HAP-1 (cell line): Measurements from ENCODE around the gene FHIT.

Source experiments
- DNase-seq, 2 experiments: peaks; one replicate each; pipeline ENCODE4 v3.0.0-alpha.2; 2016 to 2020; ENCODE audit warnings: low spot score in 2 of 2
- H3K27me3 ChIP-seq: fragments of 250-450 bp; sonication (Bioruptor Pico); 2 replicates; pipeline ENCODE4 v1.5.1; 2020; ENCODE audit warnings: low read depth, mild to moderate bottlenecking, moderate library complexity
- H3K36me3 ChIP-seq: fragments of 250-450 bp; sonication (Bioruptor Pico); replicated peaks from 2 replicates; pipeline ENCODE4 v1.5.1; 2020; ENCODE audit warnings: mild to moderate bottlenecking
- H3K4me1 ChIP-seq: fragments of 250-450 bp; sonication (Bioruptor Pico); 2 replicates; pipeline ENCODE4 v1.5.1; 2020; ENCODE audit warnings: mild to moderate bottlenecking
- H3K4me3 ChIP-seq: fragments of 250-450 bp; sonication (Bioruptor Pico); 2 replicates; pipeline ENCODE4 v1.5.1; 2020; ENCODE audit warnings: mild to moderate bottlenecking, moderate library complexity
- H3K9me3 ChIP-seq: fragments of 250-450 bp; sonication (Bioruptor Pico); 2 replicates; pipeline ENCODE4 v1.5.1; 2020; ENCODE audit warnings: mild to moderate bottlenecking, moderate library complexity
- in situ Hi-C: fragments of 300-500 bp; cut with MboI; formaldehyde crosslinking; loops from 3 replicates; pipeline ENCODE4 v1.14.3; 2020; ENCODE audit warnings: low sequenced_read_pairs, inconsistent platforms, mixed read lengths

Gene FHIT

GRCh38 chr3:60855250-60855649 is 396.0 kb downstream of the FHIT start:
- no peaks in the 10 kb centered on the region for H3K9me3 ChIP-seq
- H3K36me3 ChIP-seq, result no peaks in the 10 kb centered on the region
- in situ Hi-C loops, result no loop called here
- no peak for DNase-seq
- H3K4me3 ChIP-seq, result no peak overlapping the region
- no peaks in the 10 kb centered on the region for H3K4me1 ChIP-seq
- no peaks in the 10 kb centered on the region for H3K27me3 ChIP-seq

DNA sequence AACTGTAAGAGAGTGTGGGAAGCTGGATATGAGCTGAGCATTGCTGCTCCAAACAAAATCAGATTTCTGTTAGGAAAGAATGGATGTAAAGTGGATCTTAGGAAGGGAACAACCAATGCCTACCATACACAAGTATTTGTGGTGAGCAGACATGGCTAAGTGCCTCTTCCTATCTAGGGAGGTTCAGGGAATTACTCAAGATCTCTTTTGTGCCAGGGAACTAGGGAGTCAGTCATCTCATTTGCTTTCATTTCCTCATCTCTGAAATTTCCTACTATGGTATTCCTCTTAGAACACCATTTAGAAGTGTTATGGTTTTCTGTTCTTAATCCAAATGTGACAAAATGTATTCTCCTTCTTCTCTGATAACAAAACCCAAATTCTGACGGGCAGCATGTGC is 396.5 kb downstream of the FHIT start:
- DNase-seq, result no peak
- no peaks in the 10 kb centered on the region for H3K36me3 ChIP-seq
- H3K9me3 ChIP-seq, result no peaks in the 10 kb centered on the region
- no peaks in the 10 kb centered on the region for H3K27me3 ChIP-seq
- no peak overlapping the region for H3K4me3 ChIP-seq
- no peaks in the 10 kb centered on the region for H3K4me1 ChIP-seq
- in situ Hi-C loops, result no loop called here

DNA sequence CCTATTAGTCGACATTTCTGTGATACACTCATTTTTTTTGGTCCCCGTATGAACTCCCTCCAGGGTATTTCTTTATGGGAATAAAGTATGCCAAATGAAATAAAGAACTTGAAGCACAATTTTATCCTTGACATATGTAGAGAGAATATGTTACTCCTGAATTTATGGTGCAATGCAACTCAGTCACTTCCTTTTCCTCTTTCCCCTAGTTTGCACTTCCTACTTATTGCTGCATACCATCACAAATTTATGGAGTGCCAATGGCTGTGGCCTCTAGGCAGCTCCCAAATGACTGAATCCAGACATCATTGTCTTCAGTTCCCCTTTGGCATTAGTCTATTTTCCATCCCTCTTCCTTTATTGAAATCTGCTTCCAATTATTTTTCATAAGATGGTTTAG is 403.5 kb downstream of the FHIT start:
- no peaks in the 10 kb centered on the region for H3K27me3 ChIP-seq
- DNase-seq, result no peak
- no peaks in the 10 kb centered on the region for H3K36me3 ChIP-seq
- in situ Hi-C loops, result no loop called here
- no peaks in the 10 kb centered on the region for H3K9me3 ChIP-seq
- H3K4me3 ChIP-seq, result no peak overlapping the region
- no peaks in the 10 kb centered on the region for H3K4me1 ChIP-seq

DNA sequence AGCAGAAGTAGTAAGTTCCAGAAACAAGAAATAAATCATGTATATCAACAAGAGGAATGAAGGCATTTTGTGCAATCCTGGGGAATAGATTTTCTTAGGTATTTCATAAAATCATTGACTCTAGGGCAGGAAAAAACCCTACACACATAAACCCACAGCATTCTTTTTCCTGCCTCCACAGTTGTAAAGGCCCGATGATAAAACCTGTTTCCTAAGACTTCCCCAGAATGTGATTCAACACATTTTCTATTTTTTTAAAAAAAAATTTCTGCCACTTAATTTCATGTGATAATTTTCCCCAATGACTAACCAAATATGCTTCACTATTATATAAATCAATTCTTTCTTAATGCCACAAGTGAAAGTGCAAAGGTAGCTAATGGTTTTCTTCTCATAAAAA is 407.0 kb downstream of the FHIT start:
- in situ Hi-C loops, result no loop called here
- H3K27me3 ChIP-seq, result no peaks in the 10 kb centered on the region
- H3K9me3 ChIP-seq, result no peaks in the 10 kb centered on the region
- no peak for DNase-seq
- peaks cover 3% of the 10 kb centered on the region; the same call in 1 of the 2 replicates for H3K4me1 ChIP-seq
- no peak overlapping the region for H3K4me3 ChIP-seq
- no peaks in the 10 kb centered on the region for H3K36me3 ChIP-seq

DNA sequence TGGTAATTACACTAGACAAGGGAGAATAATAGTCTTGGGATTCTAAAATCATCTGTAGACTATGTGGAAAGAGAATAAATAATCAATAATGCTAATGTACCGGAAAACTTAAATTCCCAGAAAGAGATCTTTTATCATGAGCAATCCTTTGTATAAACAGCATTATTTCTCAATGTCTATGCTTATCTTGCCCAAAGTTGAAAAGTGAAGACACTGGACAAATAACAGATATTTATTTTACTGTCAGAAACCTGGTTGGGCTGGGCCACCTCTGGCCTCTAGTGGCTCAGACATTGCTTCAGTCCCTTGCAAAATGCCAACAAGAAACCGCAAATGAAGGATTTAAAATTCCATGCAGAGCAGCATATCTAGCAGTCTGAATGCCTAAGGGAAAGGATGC is 409.9 kb downstream of the FHIT start:
- Histone ChIP-seq H3K4me1 (peaks cover 3% of the 10 kb centered on the region; the same call in 1 of the 2 replicates), H3K9me3 (no peaks in the 10 kb centered on the region), H3K27me3 (no peaks in the 10 kb centered on the region), H3K4me3 (no peak overlapping the region), H3K36me3 (no peaks in the 10 kb centered on the region)
- peak in 1 of 2 experiments; percentile 9 for DNase-seq
- in situ Hi-C loops, result no loop called here

GRCh38 chr3:60839246-60839645 is 412.0 kb downstream of the FHIT start:
- H3K4me3 ChIP-seq, result no peak overlapping the region
- H3K27me3 ChIP-seq, result no peaks in the 10 kb centered on the region
- H3K9me3 ChIP-seq, result no peaks in the 10 kb centered on the region
- H3K4me1 ChIP-seq, result peaks cover 3% of the 10 kb centered on the region; the same call in 1 of the 2 replicates
- no peak for DNase-seq
- in situ Hi-C loops, result no loop called here
- no peaks in the 10 kb centered on the region for H3K36me3 ChIP-seq

DNA sequence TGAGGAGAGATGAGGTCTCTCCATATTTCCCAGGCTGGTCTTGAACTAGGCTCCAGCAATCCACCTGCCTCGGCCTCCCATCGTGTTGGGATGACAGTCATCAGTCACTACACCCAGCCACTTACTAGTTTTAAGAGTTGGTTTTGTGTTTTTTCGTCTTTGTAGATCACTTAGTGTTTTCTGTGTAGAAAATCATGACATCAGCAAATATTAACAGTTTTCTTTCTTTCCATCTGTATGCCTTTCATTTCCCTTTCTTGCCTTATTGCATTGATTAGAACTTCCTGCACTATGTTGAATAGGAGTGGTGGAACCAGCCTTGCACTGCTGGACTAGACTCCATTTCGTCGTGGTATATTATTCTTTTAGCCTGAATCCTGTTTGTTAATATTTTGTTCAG is 415.5 kb downstream of the FHIT start:
- Histone ChIP-seq H3K27me3 (no peaks in the 10 kb centered on the region), H3K9me3 (no peaks in the 10 kb centered on the region), H3K4me1 (peaks cover 6% of the 10 kb centered on the region), H3K4me3 (no peak overlapping the region), H3K36me3 (no peaks in the 10 kb centered on the region)
- in situ Hi-C loops, result no loop called here
- DNase-seq, result no peak

- Histone ChIP-seq H3K4me3 (no peak overlapping the region), H3K36me3 (no peaks in the 10 kb centered on the region), H3K9me3 (no peaks in the 10 kb centered on the region), H3K27me3 (no peaks in the 10 kb centered on the region), H3K4me1 (peaks cover 6% of the 10 kb centered on the region)
- DNase-seq, result no peak
- in situ Hi-C loops, result no loop called here
These were observed 422.2 kb downstream of the FHIT start for GRCh38 chr3:60829058-60829457.

DNA sequence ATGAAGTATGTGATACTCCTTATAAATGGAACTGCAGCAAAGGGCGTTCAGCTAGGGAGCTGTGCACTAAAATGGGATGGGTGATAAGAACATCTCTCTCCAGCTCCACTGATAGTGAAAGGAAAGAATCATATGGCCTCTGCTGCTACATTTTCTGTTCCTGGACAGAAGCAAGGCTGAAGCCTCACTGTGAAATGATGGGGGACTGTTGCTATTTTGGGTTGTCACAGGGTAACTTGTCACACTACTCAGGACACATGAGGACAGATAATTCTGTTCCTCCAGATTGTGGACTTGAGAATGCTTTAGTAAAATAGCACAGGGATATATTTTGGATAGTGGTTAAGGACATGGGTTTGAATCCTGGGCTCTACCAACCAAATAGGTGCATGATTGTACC is 423.6 kb downstream of the FHIT start:
- H3K4me3 ChIP-seq, result no peak overlapping the region
- H3K4me1 ChIP-seq, result peaks cover under 1% of the 10 kb centered on the region; the same call in 1 of the 2 replicates
- H3K36me3 ChIP-seq, result no peaks in the 10 kb centered on the region
- in situ Hi-C loops, result no loop called here
- no peaks in the 10 kb centered on the region for H3K27me3 ChIP-seq
- no peaks in the 10 kb centered on the region for H3K9me3 ChIP-seq
- no peak for DNase-seq

DNA sequence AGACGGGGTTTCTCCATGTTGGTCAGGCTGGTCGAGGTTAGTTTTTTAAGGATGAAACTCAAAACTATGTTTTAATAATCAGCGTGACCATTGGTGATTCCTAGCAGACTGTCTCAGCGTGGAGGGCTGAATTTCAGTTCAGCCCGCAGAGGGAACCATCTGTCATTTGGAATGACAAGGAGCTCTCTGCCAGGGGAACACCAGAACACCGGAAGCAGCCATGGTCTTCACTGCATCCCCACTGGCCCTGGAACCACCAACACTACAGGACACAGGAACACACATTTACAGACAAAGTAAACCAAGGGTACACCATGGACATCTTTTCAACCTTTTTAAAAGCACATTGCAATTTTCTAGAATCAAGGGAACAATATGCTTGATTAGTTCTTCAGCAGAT is 424.7 kb downstream of the FHIT start:
- in situ Hi-C loops, result no loop called here
- H3K9me3 ChIP-seq, result no peaks in the 10 kb centered on the region
- H3K4me1 ChIP-seq, result no peaks in the 10 kb centered on the region

DNA sequence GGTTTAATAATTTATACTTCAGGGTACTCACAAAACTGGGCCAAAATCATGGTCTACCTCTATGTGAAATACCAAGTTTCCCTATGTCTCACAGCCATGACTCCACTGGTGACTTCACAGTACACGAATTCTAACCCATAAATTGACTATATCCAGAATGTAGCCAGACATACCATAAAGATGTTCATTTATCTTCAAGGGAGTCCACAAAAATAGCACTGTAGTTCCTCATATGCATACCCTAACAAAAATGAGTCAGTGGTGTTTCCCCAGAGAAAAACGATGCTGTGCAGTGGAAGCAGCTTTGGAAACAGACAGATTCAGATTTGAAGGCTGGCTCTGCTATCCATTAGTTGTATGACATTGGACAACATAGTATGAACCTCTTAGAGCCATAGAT is 438.8 kb downstream of the FHIT start:
- Histone ChIP-seq H3K27me3 (no peaks in the 10 kb centered on the region), H3K9me3 (no peaks in the 10 kb centered on the region), H3K36me3 (no peaks in the 10 kb centered on the region), H3K4me3 (no peak overlapping the region), H3K4me1 (peaks cover 7% of the 10 kb centered on the region)
- in situ Hi-C loops, result no loop called here
- DNase-seq, result no peak

More for the DNA sequence above, 424.7 kb downstream of the FHIT start:
- Histone ChIP-seq H3K36me3 (no peaks in the 10 kb centered on the region), H3K27me3 (no peaks in the 10 kb centered on the region), H3K4me3 (no peak overlapping the region)
- DNase-seq, result no peak

DNA sequence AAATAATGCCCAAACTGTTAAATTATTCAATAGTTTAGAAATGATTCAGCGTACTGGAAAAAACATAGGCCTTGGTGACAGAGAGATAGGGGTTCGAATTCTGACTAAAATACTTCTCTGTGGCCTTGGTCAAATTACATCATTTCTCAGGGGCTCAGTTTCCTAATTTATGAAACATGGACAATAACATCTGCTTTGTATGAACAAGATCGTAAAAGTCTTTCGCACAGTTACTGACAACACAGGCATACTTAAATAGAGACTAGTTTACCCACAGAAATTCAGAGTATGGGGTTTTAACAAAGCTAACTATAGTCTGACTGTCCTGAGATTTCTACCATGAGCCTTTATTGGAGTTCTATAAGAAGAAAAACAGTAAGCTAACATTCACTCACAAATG is 440.4 kb downstream of the FHIT start:
- H3K4me1 ChIP-seq, result peaks cover 7% of the 10 kb centered on the region
- in situ Hi-C loops, result no loop called here
- no peak for DNase-seq
- H3K4me3 ChIP-seq, result no peak overlapping the region
- H3K36me3 ChIP-seq, result no peaks in the 10 kb centered on the region
- no peaks in the 10 kb centered on the region for H3K27me3 ChIP-seq
- H3K9me3 ChIP-seq, result no peaks in the 10 kb centered on the region

- Histone ChIP-seq H3K4me3 (no peak overlapping the region), H3K4me1 (peaks cover 7% of the 10 kb centered on the region), H3K9me3 (no peaks in the 10 kb centered on the region), H3K36me3 (no peaks in the 10 kb centered on the region), H3K27me3 (no peaks in the 10 kb centered on the region)
- DNase-seq, result peak; percentile 61 to 91
- in situ Hi-C loops, result no loop called here
These were observed 441.2 kb downstream of the FHIT start for GRCh38 chr3:60809857-60810610.

DNA sequence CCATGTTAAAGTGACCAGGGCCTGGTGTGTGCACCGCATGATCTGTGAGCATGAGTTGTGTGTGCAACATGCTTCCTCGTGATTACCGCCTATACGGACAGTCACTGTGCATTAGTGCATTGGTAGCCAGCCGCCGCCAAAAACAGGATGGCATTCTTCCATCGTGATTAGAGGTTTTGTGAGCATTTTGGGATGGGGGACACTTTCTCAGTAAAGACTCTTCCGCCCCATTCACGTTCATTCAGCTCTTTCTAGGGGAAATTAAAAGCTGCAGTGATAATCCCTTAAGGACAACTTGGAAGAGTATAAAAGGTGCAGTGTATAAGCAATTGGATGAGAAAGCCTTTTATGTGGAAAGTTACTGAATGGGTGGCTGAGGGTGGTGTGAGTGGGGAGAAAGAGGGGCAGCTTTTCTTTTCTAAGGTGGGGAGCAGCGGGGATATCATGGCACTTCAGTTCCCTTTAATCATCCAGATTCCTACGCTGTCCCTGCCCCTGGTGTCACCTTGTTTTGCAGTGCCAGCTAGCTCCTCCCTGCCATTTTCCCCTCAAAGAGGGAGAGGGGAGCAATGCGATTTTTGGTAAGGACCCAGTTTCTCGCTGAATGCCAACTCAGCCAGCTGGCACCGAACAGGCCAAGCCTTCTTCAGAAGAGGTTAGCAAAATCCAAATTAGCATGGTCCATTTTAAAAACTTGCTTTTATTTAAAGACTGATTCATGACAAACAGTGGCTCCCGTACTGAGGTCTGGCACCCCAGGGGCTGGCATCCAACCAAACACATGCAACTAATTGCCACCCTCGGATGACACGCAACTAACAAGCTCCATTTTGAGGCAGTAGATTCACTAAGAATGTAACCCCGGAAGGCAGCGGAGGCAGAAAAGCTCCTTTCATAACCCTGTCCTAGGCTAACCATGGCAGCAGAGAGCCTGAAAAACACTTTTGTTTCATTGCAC is 447.8 kb downstream of the FHIT start:
- Histone ChIP-seq H3K4me1 (no peaks in the 10 kb centered on the region), H3K36me3 (no peaks in the 10 kb centered on the region), H3K4me3 (no peak overlapping the region), H3K9me3 (no peaks in the 10 kb centered on the region), H3K27me3 (no peaks in the 10 kb centered on the region)
- in situ Hi-C loops, result no loop called here
- DNase-seq, result no peak
